ENCODE data around the gene INO80C.

DNA sequence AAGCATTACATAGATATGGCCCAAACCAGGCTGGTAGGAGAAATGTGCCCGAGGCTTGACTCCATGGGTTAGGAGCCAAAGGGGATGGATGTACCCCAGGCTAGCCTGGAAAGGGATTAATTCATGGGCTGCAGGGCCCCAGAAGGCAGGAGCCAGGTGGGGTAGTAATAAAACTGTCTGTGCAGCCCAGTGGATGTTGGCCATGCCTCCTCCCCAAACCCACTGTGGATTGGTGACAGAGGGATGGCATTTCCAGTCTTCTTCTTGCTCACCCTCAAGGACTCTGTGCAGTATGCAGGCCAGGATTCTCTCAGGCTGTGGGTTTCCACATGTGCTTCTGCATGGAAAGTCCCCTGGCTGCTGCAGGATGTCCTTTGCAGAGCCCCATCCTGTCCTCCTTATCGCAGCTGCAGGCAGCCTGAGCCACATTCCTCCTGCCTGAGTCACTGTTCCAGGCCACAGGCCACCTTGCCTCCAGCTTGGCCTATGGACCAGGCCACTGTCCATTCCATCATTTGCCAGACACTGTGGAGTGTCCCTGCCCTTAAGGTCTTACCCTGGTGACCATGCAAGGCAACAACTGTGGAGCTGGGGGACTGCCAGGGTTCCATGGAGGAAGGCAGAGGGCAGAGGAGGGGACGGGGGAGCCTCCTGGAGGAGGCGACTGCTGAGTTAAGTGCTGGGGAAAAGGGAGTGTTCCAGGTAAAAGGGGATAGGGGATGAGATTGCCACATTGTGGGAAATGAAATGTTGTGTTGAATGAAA, 38.9 kb downstream of the INO80C start:
- TF ChIP-seq CTCF (conservative IDR thresholded peaks at IDR 0.05; ENCODE audit: low read length): no peak
- no peak for TF ChIP-seq EZH2phosphoT487 (IDR thresholded peaks at IDR 0.05; ENCODE audit: borderline replicate concordance, low read depth, low read length)

Measured in OCI-LY7 (cell line).